Kidney capillary endothelial cell (primary cell): Measurements from ENCODE around the gene HOXB3.

Source experiments
- DNase-seq: peaks from one replicate; pipeline ENCODE4 v3.0.0-alpha.2; 2018; ENCODE audit warnings: low spot score

Gene HOXB3

GRCh38 chr17:48556576-48557401 lies 33.3 kb downstream of the HOXB3 start:
- DNase-seq: no peak

GRCh38 chr17:48556229-48556575 lies 33.8 kb downstream of the HOXB3 start:
- no peak for DNase-seq

GRCh38 chr17:48555258-48556228 lies 34.5 kb downstream of the HOXB3 start:
- DNase-seq: no peak

GRCh38 chr17:48554412-48555257 lies 35.4 kb downstream of the HOXB3 start:
- no peak for DNase-seq

- no peak for DNase-seq
Observed at GRCh38 chr17:48553826-48554225, 36.2 kb downstream of the HOXB3 start.

GRCh38 chr17:48553190-48553547 lies 36.9 kb downstream of the HOXB3 start:
- DNase-seq: no peak

GRCh38 chr17:48552466-48553189 lies 37.4 kb downstream of the HOXB3 start:
- DNase-seq: no peak

GRCh38 chr17:48551596-48552465 lies 38.2 kb downstream of the HOXB3 start:
- DNase-seq: no peak

GRCh38 chr17:48551214-48551555 lies 38.9 kb downstream of the HOXB3 start:
- no peak for DNase-seq

GRCh38 chr17:48550502-48551213 lies 39.4 kb downstream of the HOXB3 start:
- no peak for DNase-seq

- DNase-seq: no peak
Observed at GRCh38 chr17:48549914-48550501, 40.0 kb downstream of the HOXB3 start.

GRCh38 chr17:48549281-48549630 lies 40.8 kb downstream of the HOXB3 start:
- DNase-seq: no peak

GRCh38 chr17:48548523-48549280 lies 41.3 kb downstream of the HOXB3 start:
- no peak for DNase-seq

- DNase-seq: no peak
Observed at GRCh38 chr17:48547808-48548522, 42.1 kb downstream of the HOXB3 start.

- no peak for DNase-seq
Observed at GRCh38 chr17:48546924-48547807, 42.9 kb downstream of the HOXB3 start.

- no peak for DNase-seq
Observed at GRCh38 chr17:48546137-48546923, 43.7 kb downstream of the HOXB3 start.
